Measurements from ENCODE around the gene ANKRD23. TPM values are rescaled to one million over a fixed set of nuclear protein-coding genes. Genes with fewer than 3 reads are reported as not detected.
A peak's percentile ranks its signal among the peaks of the same experiment; 100 is the strongest.

Gene ANKRD23
- total RNA-seq, 1 donor from 2014 or later = 5.5 TPM

DNA sequence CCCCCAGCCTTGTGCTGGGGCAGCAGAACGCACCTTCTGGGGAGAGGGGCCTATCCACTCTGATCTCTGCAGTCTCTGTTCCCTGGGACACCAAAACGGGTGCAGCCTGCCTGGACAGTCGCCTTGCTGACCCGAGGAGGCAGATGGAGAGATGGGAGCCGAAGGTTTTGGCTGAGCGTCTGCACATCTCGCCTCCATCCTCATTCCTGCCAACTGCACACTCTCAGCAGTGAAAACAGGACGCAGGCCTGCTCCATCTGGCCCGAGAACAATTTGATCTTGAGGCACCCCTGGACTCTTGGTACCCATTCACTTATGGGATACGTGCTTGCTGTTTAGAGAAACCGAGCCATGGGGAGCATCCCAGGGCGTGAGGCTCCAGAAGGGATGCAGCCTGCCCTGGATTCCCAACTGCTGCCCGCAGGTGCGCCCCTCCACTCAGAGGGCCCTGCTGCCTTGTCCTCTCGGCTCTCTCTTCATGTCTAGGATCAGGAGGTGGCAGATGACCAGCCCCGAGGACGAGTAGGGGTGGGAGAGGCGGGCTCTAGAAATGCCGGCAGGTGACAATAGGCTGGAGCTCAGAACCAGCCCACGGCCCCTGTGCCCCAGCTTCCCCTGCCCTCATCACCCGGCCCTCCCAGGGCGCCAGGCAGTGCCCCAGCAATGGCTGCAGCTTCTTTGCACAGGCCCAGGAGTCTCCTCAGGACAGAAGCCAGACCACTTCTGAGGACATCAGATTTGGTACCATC is 35.1 kb upstream of the ANKRD23 start:
- ATAC-seq (no peak), DNase-seq (no peak)
- intact Hi-C loops (cut with micrococcal nuclease) = no loop called here

DNA sequence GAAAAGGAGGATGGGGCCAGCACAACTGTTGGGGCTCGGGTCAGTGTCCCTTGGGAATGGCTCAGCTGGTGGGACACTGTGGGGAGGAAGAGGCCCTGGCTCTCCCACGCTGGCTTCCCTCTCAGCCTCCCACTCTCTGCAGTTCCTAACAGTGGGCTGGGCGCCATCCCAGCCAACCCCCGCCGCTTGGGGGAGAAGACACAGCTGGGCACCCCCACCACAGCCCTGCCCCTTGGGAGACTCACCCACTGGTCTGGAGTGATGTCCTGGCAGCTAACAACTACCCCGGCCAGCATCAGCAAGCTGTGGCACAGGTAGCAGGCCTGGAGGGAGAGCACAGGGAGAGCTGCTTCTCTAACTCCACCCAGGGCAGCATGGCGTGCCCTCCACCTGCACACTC is 34.4 kb upstream of the ANKRD23 start:
- ATAC-seq (no peak), DNase-seq (no peak)
- intact Hi-C loops (cut with micrococcal nuclease) = no loop called here

DNA sequence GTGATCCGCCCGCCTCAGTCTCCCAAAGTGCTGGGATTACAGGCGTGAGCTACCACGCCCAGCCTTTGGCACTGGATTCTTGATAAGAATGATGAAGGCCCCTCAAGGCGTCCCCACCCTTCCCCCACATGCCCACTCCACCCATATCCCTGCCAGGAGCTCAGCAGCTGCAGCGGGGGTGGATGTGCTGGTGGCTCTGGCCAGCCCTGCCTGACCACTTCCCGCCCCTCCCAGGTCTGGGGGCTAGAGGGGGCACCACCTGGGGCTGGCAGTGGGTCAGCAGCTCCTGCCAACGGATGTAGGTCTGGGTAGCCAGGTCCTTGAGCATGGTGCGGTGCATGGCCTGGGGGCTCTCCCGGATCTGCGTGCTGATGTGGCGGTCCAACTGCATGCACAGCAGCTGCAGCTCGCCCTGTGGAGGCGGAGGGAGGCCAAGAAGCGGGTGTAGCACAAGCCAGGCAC is 33.8 kb upstream of the ANKRD23 start:
- intact Hi-C loops (cut with micrococcal nuclease) = no loop called here
- ATAC-seq (no peak), DNase-seq (no peak)

DNA sequence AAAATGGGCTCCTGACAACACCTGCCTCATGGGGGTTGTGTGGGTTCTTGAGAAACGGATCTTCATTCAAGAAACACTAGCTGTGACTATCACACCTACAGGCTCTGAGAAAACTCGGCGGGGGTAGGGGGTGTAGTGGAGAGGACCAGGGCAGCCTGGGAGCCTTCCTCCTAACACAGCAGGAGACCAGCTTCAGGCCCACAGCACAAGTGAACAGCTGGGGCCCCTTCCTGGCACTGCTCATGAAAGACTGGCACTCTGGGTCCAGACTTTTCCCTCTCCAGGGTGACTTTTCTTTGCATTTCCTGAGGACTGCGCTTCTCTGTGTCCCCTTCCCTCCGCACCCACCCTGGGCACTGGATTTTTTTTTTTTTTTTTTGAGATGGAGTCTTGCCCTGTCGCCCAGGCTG is 33.2 kb upstream of the ANKRD23 start:
- ATAC-seq = no peak
- intact Hi-C loops (cut with micrococcal nuclease) = no loop called here
- DNase-seq = no peak

DNA sequence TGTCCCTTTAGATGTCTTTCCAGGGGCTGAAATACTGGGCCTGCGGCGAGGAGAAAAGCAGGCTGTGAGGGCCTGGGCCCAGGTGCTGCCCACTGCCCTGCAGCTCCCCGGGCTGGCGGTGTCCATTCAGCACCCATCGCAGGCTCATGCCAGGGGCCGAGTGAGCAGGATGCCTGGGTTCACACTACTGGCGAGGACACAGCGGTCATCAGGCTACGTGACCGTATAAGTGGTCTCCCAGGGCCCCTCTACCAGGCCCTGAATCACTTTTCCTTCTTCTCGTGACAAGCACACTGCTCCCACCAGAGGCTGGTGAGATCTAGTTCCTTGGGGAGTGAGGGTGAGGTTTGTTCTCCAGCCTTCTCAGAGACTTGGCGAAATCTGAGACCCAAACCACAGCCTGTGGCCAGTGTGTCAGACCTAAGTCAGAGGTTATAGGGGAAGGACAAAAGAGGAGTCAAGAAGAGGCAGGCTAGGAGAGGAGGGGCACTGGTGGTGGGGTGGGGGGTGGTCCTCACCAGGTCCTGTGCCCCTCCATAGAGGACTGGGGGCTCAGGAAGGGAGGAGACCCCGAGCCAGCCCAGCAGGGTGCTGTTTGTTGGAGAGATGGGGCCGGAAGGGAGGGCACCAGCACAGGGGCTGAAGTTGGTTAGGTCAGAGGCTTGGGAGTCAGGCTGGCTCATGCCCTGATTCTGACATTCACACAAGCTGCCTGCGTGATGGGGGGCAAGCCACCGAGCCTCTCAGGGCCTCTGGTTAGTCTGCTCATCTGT is 32.6 kb upstream of the ANKRD23 start:
- DNase-seq (no peak), ATAC-seq (no peak)
- intact Hi-C loops (cut with micrococcal nuclease) = no loop called here

DNA sequence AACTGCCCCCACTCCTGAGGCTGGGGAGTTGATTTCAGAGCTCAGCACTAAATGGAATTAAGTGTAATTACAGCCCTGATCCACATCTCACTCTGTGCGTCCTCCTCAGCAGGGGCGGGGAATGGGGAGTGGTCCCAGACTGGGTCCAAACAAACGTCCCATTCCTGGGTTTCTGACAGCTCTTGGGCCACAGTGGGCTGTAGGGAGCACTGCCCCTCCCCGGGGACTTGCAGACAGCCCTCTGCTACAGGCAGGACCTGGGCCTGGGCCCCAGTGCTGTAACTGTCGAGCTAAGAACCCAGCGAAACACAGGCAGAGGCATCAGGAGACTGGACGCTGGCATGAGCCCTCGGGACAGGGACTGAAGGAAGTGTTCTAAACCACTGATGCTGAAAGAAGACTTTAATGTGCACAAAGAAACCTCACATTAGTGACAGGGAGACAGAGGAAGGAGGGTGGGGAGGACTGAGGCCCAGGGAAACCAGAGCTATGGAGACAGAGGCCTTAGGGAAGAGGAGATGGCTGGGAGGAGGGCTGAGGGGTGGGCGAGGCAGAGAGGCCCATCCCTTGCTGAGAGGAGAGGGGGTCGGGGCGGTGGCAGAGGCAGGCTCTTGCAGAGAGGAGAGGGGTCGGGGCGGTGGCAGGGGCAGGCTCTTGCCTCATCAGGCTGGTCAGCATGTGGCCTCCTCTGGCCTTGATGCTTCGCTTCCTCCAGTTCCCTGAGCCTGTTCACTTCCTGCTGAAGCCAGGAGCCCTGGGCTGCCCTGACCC is 31.9 kb upstream of the ANKRD23 start:
- intact Hi-C loops (cut with micrococcal nuclease) = no loop called here

DNA sequence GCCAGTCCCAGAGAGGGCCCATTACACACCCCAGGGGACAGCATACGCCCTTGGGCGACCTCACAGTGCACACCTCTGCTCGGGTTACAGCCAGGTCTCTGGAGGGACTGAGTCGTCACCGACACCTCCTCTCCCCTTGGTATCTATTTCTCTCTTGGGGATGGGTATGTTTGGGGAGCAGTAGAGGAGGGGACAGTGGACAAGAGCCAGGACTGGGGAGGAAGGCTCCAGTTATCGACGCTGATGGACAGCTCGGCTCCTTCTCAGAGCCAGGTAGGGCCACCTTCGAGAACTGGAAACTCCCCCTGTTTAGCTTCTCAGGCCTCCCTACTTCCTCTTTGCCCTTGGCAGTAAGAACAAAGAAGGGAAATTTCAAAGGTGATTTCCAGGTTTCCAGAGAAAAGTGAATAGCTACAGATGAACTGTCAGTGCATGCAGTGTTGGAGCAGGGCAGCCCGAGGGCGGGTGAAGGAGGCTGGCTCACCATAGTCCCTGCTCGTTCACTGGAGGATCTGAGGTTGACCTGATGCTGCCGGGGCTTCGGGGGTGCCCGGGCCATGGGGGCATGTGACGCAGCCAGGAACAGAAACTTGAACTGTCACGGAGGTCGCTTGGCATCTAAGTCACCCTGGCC is 30.5 kb upstream of the ANKRD23 start:
- DNase-seq (no peak), ATAC-seq (no peak)
- intact Hi-C loops (cut with micrococcal nuclease) = loop anchor here (5.0 kb wide), 1 partner anchor 33 kb away; no protein-coding TSS in a partner anchor

More for the DNA sequence above, 31.9 kb upstream of the ANKRD23 start:
- ATAC-seq = no peak
- no peak for DNase-seq

DNA sequence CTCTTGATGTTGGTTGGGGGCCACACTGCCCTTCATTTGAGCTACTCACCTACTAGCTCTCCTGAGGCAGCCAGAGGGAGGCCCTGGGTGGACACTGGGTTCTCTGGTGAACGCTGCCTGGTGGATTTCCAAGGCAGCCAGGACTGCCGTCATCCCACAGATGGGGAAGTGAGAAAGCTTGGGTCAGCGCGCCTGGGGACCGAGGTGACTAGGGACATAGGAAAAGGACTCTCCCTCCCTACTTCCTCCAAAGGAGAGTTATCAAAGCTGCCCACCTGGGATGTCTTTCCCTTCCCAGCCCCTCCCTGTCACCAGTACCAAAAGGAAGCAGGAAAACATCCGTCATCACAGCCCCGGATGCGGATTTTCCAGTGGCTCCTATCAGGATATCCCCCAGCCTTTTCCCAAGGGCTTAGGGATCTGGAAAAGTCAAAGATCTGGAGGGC is 29.9 kb upstream of the ANKRD23 start:
- ATAC-seq = peak; percentile 8
- DNase-seq = peak; percentile 82
- intact Hi-C loops (cut with micrococcal nuclease) = loop anchor here (5.0 kb wide), 1 partner anchor 34 kb away; no protein-coding TSS in a partner anchor

DNA sequence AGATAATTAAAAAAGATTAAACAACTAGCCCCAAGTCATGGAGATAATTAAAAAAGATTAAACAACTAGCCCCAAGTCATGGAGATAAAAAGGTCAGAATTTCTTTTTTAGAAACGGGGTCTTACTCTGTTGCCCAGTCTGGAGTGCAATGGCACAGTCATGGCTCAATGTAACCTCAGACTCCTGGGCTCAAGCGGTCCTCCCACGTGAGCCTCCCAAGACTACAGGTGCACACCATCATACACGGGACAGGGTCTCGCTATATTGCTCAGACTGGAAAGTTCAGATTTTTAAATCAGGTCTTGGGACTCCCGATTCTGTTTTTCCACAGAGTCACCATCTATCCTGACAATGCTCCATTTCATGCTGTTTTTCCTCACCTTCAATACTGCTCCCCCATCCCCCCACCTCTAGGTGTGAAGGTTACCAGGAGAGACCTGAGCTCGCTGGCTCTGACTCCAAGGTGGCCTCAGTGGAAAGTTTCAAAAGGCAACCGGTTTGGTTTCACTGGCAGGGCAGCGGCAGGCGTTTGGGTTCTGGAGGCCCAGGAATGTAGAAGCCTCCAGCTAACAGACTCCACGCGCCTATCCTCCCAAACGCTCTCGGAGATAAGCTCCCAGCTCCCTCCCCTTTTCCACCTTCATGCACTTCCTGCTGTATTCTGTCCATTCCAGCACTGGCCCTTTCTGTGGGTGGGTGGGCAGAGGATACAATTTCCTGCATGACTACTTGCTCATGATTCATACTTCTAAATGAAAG is 28.9 kb upstream of the ANKRD23 start:
- ATAC-seq (no peak), DNase-seq (no peak)
- intact Hi-C loops (cut with micrococcal nuclease) = loop anchor here (5.0 kb wide), 1 partner anchor 35 kb away; no protein-coding TSS in a partner anchor

DNA sequence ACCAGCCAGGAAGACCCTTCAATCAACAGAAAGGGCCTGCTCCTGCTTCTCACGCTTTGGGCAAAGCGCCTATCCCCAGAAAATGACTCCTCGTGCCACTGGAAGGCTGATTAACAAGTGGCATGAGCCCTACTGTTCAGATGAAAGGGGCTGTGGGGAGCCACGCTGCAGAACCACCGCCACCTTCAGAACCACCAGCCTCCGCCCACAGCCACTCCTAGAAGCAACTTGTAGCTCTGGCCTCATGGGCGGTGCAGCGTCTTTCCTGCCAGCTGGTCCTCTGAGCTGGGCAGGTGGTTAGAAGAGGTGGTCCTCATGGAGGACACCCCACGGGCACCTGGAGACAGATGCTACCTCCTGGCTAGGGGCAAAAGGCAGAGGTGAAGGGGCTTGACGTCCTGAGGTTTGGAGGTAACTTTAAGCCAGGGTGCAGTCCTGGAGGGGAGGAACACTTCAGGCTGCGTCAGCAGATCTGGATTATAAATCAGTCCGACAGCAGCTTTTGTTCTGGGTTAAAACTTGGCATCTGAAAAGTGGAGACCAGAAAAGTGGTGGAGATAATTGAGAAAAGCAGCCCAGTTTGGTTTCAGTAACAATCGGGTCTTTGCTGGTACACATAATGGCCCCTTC is 26.9 kb upstream of the ANKRD23 start:
- DNase-seq (peak; percentile 62), ATAC-seq (no peak)
- intact Hi-C loops (cut with micrococcal nuclease) = loop anchor here (5.0 kb wide), 1 partner anchor 37 kb away; no protein-coding TSS in a partner anchor

DNA sequence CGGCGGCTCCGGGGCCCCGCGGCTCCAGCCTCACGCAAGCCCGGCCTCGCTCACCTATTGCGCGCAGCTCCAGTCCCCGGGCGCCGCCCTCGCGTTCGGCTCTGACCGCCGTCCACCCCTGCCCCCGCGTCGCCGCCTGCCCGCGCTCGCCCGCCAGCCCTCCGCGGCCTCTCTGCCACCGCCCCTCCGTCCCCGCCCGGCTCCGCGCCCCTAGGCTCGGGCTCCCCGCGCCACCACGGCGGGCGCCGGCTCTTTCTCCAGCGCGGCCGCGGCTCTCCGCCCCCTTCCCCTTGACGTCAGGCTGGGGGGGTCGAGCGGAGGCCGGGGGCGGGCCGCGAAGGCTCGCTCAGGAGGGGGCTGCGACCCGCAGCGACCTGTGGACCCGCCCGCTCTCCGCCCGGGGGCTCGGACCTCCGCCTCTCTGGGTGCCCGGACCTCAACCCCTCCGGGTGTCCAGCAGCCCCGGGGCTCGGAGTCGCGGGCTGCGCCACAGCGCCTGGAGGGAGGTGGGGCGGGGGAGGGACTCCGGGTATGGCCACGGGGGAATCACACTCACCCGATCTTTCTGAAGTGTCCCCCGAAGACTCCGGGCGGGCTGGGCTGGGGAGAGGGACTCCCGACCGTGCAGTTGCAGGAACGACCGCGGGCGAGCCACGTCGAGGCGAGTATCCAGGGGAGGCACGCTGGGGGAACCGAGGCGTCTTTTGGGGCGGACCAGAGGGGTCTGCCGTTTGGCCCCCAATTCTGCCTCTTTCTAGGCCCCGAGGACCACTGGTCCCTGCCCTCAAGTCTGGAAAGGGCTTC is 26.2 kb upstream of the ANKRD23 start, which contains the start of gene SEMA4C:
SEMA4C (minus strand) TSS at position 259 of the 804 bp plus-strand sequence. CDS start 2,194 bp downstream, outside the sequence.
- intact Hi-C loops (cut with micrococcal nuclease) = loop anchor here (5.0 kb wide), 1 partner anchor 37 kb away; no protein-coding TSS in a partner anchor
- DNase-seq = peak; percentile 83
- ATAC-seq = peak; percentile 58

DNA sequence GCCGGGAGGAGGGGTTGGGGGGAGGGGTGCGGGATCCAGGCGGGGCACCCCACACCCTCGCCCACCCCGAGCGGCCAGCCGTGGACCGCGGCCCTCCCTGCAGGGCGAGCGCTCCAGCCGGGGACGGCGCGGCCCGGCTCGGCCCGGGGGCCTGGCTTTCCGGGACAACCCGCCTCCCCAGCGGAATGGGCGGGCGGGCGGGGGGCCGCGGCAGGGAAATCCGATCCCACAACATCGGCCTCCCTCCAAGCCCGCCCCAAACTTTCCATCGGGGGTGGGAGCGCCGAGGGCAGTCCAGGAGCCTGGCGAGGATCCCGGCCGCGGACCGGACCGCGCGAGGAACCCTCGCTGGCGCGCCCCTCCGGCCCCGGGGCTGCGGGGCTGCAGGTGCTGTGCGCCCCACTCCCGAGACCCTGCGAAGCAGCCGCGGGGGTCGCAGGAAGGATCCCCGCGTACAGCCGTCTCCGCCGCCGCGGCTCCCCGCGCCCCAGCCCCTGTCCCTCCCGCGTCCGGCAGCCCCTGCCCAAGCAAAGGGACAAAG is 25.5 kb upstream of the ANKRD23 start:
- ATAC-seq = peak; percentile 62

DNA sequence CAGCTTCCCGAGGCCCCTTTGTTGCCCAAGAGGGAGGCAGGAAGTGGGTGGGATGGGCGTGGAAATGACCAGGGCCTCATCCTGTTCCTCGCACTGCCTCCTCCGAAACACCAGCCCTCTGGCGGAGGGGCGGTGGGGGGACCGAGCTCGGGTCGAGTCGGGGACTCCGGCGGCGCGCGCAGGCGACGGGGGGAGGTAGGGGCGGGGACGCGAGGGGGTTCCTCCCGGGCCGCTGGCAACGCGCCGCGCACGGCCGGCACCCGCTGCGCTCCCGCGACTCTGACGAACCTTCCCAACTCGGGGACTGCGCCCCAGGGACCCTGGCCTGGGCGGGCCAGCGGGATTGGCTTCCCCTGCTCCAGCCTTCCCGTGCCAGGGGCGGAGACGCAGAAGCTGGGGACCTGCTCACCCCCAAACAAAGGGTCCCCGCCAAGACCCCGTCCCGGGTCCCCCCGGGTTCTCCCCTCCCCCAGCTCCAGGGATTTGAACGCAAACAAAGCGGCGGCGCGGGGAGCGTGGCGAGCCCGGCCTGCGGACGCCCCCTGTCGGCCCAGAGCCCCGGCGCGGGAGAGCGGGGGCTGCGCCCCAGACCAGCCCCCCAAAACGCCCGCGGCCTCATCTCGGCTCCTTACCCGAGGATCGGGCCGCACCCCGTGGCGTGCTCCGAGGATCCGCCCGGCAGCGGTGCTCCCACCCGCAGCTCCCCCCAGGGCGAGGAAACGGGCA is 24.9 kb upstream of the ANKRD23 start:
- intact Hi-C loops (cut with micrococcal nuclease) = no loop called here
- DNase-seq (peak; percentile 93), ATAC-seq (peak; percentile 73)

More for the DNA sequence above, 25.5 kb upstream of the ANKRD23 start:
- DNase-seq = peak; percentile 91
- intact Hi-C loops (cut with micrococcal nuclease) = no loop called here

DNA sequence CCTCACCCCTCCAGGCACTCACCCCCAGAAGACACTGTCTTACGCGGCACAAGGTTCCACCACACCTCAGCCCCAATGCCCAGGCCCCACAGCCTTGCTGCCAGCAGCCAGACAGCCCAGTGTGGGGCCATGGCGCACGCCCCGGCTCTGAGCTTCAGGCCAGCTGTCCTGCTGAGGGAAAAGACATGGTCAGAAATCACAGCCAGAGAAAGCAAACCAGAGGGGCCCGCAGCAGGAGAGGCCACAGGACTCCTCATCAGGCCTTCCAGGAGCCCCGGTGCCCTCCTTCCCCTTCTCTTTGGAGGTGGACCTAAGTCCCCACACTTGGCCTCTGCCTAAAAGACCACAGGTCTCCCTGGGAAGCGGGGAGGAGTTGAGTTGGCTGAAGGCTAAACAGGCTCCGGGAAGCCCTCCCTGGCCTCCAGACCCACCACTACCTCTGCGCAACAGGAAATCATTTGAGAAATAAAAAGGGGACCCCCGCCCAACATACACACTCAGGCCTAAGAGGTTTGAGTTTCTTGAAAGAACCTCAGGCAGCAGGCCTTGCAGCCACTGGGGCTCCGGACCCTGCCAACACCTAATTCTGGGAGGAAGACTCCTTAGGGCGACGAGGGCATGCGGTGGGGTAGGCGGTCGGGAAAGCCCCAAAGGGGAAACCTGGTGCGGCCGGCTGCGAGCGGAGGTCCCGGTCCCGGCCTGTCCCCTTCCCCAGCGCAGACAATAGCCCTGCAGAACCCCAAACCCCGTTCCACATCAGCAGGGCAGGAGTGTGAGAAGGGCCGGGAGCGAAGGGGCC is 24.1 kb upstream of the ANKRD23 start:
- no peak for ATAC-seq
- no peak for DNase-seq
- intact Hi-C loops (cut with micrococcal nuclease) = no loop called here

Data from left ventricle myocardium superior (tissue), 1 donor.